ENCODE results near the gene PCDHA6.

DNA sequence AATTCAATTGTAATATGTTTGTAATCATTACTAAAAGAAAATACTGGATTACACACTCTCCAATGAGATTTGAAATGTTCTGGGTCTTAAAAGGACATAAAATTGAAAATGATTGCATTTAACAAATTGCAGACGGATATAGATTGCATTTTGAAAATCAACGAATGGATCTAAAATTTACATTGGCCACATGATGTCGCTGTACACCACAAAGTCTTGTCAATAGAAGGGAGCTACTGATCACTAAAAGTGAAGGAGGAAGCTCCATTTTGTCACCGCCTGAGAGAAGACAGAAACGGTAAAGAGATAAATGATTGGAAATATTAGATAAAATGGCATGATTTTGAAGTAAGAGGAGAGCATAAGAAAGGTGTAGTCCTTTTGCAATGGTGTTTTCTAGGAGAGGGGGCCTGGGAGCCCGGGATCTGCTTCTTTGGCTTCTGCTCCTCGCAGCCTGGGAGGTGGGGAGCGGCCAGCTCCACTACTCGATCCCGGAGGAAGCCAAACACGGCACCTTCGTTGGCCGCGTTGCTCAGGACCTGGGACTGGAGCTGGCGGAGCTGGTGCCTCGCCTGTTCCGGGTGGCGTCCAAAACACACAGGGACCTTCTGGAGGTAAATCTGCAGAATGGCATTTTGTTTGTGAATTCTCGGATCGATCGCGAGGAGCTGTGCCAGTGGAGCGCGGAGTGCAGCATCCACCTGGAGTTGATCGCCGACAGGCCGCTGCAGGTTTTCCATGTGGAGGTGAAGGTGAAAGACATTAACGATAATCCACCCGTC is 41.7 kb upstream of the PCDHA6 start, which contains the start of gene PCDHA1:
- TF ChIP-seq CTCF (IDR thresholded peaks at IDR 0.05) (no peak), EP300 (IDR thresholded peaks at IDR 0.05) (no peak), POLR2AphosphoS5 (IDR thresholded peaks at IDR 0.05) (no peak)
